ENCODE results near the gene SPRY2. TPM values are rescaled to one million over a fixed set of nuclear protein-coding genes. Genes with fewer than 3 reads are reported as not detected.
A peak's percentile ranks its signal among the peaks of the same experiment; 100 is the strongest.

SPRY2 gene
- total and polyA plus RNA-seq, 12 donors: 24.3 to 40.9 (median 32.6) TPM

DNA sequence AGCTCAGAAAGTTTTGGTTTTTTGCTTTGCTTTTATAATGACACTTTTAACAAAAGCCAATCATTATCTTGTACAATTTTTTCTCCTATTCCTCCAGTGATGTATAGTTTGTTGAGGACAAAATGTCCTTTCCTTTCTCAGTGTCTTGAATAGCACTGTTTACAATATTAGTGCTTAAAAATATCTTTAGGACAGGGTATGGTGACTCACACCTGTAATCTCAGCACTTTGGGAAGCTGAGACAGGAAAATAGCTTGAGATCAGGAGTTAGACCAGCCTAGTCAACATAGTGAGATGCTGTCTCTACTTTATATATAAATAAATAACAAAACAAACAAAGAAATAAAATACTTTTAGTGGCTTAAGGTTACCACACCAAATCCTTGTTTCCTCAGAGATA is 41.9 kb downstream of the SPRY2 start:
- Histone ChIP-seq H3K27ac (no peak overlapping the region), H3K36me3 (no peaks in the 10 kb centered on the region), H3K4me1 (peaks cover 0 to 7% (median 0%) of the 10 kb centered on the region in 9 donors), H3K9me3 (no peaks in the 10 kb centered on the region), H3K4me3 (no peak overlapping the region), H3K27me3 (no peaks in the 10 kb centered on the region)
- ATAC-seq (no peak), DNase-seq (no peak)
- intact Hi-C loops (cut with DNase I): no loop called here
- TF ChIP-seq, protein P1, sequence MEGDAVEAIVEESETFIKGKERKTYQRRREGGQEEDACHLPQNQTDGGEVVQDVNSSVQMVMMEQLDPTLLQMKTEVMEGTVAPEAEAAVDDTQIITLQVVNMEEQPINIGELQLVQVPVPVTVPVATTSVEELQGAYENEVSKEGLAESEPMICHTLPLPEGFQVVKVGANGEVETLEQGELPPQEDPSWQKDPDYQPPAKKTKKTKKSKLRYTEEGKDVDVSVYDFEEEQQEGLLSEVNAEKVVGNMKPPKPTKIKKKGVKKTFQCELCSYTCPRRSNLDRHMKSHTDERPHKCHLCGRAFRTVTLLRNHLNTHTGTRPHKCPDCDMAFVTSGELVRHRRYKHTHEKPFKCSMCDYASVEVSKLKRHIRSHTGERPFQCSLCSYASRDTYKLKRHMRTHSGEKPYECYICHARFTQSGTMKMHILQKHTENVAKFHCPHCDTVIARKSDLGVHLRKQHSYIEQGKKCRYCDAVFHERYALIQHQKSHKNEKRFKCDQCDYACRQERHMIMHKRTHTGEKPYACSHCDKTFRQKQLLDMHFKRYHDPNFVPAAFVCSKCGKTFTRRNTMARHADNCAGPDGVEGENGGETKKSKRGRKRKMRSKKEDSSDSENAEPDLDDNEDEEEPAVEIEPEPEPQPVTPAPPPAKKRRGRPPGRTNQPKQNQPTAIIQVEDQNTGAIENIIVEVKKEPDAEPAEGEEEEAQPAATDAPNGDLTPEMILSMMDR (IDR thresholded peaks at IDR 0.05): no peak

DNA sequence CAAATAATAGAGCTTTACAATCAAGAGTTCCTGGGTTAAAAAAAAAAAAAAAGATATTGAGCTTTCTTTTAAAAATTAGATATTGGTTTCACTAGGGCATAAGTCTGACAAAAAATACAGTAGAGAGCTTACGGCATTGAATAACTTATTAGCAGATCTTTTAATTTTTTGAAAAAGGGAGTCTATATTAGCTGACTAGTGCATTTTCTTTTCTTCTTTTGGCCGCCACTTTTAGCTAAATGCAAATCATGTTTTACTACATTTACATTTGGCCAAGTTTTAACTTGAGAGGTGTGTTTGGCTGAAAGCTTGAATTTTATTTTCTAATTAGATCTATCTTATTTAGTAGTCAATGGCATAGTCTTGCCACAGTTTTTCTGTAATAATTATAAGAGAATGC is 43.4 kb downstream of the SPRY2 start:
- TF ChIP-seq, protein P1 (IDR thresholded peaks at IDR 0.05): no peak
- intact Hi-C loops (cut with DNase I): no loop called here
- DNase-seq: no peak
- Histone ChIP-seq H3K27ac (no peak overlapping the region), H3K9me3 (no peaks in the 10 kb centered on the region), H3K4me3 (no peak overlapping the region), H3K36me3 (no peaks in the 10 kb centered on the region), H3K27me3 (no peaks in the 10 kb centered on the region), H3K4me1 (peaks cover 0 to 7% (median 0%) of the 10 kb centered on the region in 9 donors)
- ATAC-seq: no peak
- WGBS, 2 donors: 75 to 97% methylated on average over 2 of the region's 2 CpGs

DNA sequence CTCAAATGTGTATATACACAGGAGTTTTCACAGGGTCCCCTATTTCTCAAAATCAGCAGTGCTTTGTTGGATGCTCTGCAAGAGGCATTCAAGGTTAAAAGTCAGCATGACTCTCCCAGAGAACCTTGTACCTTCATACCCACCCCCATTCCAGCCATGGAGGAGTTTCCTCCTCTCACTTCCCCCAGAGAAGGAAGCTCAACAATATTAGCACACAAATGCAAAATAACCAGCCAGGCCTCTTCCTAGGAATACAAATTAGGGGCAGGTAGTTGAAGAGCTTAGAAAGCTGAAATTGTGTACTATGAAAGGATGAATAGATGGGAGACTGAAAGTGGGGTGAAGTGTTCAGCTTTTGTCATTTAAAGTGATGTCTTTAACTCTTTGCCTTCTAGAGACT is 43.8 kb downstream of the SPRY2 start:
- TF ChIP-seq, protein P1 (IDR thresholded peaks at IDR 0.05): no peak

DNA sequence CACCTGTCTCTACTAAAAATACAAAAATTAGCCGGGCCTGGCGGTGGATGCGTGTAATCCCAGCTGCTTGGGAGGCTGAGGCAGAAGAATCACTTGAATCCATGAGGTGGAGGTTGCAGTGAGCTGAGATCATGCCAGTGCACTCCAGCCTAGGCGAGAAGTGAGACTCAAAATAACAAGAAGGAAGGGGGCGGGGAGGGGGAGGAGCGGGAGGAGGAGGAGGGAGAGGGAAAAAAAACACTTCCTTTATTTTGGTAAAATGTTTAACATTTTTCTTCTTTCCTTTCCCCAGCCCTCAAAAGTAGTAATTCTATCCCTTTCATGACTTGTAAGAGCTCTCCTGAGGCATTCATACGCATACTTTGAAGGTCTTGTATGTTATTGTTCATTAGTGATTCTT is 44.3 kb downstream of the SPRY2 start:
- Histone ChIP-seq H3K27me3 (no peaks in the 10 kb centered on the region), H3K36me3 (no peaks in the 10 kb centered on the region), H3K9me3 (no peaks in the 10 kb centered on the region), H3K27ac (no peak overlapping the region), H3K4me3 (no peak overlapping the region), H3K4me1 (peaks cover 0 to 7% (median 0%) of the 10 kb centered on the region in 9 donors)
- TF ChIP-seq, protein P1 (IDR thresholded peaks at IDR 0.05): no peak
- DNase-seq: no peak
- 87 to 88% methylated on average over 7 of the region's 7 CpGs for WGBS, 2 donors
- intact Hi-C loops (cut with DNase I): no loop called here
- peak in 1 of 8 donors; percentile 11 for ATAC-seq

More for the DNA sequence above, 43.8 kb downstream of the SPRY2 start:
- no peaks in the 10 kb centered on the region for H3K36me3 ChIP-seq
- no peak for DNase-seq
- intact Hi-C loops (cut with DNase I): no loop called here
- peaks cover 0 to 7% (median 0%) of the 10 kb centered on the region in 9 donors for H3K4me1 ChIP-seq
- H3K27me3 ChIP-seq: no peaks in the 10 kb centered on the region
- no peak overlapping the region for H3K4me3 ChIP-seq
- ATAC-seq: peak in 1 of 8 donors; percentile 34
- no peaks in the 10 kb centered on the region for H3K9me3 ChIP-seq
- H3K27ac ChIP-seq: no peak overlapping the region
